T-helper 1 cell (primary cell): ENCODE measurements around the gene SLC35A2.

Experiments used
- DNase-seq, 5 donors: peaks; one replicate each; pipeline ENCODE4 v3.0.0-alpha.2; 2012 to 2020

Gene SLC35A2

DNA sequence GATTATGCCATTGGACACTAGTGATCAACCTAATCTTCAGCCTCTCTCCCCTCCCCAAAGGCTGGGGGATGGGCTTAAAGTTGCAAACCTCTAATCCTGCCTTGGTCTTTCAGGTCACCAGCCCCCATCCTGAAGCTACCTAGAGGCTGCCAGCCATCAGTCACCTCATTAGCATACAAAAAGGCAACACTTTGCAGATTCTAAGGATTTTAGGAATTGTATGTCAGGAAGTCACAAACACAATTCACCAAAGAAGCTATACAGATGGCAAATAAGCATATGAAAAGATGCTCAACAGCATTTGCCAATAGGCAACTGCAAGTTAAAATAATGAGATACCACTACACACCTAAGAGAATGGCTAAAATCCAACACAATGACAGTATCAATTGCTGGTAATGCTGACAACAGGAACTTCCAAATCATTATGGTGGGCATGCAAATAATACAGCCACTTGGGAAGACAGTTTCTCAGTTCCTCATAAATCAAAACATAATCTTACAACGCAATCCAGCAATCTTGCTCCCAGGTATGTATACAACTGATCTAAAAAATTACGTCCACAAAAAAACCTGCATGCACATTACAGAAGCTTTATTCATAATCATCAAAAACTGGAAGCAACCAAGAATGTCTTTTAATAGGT is 16.4 kb upstream of the SLC35A2 start:
- no peak for DNase-seq

DNA sequence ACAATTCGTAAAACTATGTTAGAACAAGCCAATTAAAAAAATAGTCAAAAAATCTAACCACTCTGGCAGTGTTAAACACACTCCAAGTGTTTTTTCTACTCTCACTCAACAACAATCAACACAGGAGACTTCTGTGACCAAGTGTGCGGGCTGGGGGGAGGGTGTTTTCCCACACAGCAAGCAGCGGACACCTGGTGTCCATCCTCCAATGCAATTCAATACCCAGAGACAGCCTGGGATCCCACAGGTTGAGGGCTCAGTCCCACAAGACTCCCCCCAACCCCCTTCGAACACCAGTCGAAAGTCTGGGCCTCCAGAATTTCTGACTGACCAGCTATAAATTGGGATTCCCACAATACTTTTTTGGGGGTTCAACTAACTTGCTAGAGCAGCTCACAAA is 15.7 kb upstream of the SLC35A2 start:
- DNase-seq = no peak

DNA sequence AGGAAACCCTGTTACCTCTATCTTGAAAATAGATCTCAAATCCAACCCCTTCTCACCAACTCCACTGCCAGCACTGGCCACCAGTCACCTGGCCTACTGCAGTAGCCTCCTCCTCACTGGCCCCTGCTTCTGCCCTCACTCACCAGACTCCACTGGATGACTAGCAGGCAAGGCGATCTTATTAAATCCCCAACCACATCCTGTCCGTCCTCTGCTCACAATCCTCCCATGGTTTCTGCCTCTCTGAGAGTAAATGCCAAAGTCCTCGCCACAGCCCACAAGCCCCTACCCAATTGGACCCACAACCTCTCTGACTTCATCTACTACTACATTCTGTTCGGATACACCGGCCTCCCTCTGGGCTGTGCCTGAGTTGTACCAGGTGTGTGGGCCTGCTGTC is 12.8 kb upstream of the SLC35A2 start:
- no peak for DNase-seq

GRCh38 chrX:48923771-48924170 is 12.3 kb upstream of the SLC35A2 start:
- DNase-seq = no peak

GRCh38 chrX:48920718-48921104 is 9.3 kb upstream of the SLC35A2 start:
- no peak for DNase-seq

DNA sequence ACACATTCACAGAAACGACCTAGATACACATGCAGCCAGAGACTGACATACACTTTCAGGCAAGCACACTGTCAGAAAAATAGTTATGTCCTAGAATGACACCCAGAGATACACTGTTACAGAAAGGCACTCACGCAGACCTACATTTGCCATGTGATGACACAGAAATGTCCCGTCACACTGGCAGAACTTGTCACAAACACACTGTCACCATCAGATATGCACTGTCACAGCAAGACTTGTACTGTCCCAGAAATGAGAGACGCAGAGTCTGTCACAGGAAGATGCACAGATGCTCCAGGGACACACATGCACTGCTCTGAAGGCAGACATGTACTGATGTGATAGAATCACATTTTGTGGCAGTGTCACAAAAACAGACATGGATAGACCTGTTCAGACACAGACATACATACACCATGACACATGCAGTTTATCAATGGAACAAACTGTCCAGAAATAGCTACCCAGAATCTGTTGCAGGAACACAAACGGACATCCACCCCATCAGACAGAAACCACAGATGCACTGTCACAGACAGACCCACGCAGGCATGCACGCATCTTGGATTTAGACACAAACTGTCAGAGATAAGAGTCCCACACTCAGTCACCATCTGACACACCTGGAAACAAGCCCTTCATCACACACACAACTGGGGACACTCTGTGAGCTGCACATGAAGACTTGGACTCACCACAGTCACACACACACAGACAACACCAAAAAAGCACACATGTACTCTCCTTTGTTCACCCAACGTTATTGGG is 8.7 kb upstream of the SLC35A2 start:
- peak in 2 of 5 donors; percentile 19 to 72 for DNase-seq

GRCh38 chrX:48919360-48919841 is 8.0 kb upstream of the SLC35A2 start:
- DNase-seq = peak in 2 of 5 donors; percentile 22 to 63

DNA sequence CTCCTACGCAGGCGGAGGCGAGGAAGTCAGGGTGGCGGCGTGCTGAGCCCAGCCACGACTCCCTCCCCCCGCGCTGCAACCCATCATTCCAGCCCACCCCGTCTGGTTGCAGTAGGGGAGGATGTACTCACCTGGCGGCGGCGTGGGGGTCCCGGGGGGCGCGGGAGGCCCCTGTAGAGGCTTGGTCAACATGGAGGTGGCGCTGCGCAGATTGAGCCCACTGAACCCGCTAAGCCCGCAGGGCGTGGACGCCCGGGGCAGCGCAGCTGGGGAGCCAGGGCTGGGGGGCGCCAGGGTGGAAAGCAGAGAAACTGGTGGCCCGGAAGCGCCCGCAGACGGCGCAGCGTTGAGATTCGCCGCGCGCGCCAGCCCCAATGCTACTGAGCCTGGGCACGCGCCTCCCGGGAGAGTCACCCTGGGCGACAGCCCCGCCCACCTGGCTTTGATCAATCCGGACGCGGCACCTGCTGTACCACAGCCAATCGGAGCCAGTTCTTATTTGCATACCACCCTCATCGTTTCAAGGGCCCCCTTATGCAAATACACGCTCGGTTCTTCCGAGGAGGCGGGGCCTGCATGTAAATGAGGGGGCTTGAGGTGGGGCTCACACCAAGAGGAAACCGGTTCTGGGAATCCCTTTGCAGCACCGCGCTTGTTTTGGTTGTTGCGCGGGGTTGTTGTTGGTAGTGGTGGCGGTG is 7.3 kb upstream of the SLC35A2 start, which contains the start of gene PIM2:
Gene PIM2 (minus strand): TSS at position 382 of the 698 bp plus-strand sequence. CDS start 190 bp downstream, at position 192.
- DNase-seq = peak; percentile 81 to 97 (median 88)

DNA sequence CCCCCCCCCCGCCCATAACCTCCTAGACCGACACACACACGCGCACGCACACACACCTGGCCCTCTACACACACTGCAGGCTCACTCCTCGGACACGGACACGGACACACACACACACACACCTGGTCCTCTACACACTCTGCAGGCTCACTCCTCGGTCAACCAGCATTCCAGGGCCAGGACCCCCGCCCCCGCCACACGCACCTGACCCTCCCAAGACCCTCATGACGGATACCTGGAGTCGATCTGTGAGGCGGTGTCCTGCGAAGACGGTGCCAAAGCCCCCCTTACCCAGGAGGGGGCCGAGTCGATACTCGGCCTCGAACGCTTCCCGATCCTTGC is 6.8 kb upstream of the SLC35A2 start:
- no peak for DNase-seq

GRCh38 chrX:48917139-48918001 is 5.9 kb upstream of the SLC35A2 start:
- peak; percentile 68 to 93 (median 80) for DNase-seq

- no peak for DNase-seq
Observed at GRCh38 chrX:48914593-48915493, 3.4 kb upstream of the SLC35A2 start.

DNA sequence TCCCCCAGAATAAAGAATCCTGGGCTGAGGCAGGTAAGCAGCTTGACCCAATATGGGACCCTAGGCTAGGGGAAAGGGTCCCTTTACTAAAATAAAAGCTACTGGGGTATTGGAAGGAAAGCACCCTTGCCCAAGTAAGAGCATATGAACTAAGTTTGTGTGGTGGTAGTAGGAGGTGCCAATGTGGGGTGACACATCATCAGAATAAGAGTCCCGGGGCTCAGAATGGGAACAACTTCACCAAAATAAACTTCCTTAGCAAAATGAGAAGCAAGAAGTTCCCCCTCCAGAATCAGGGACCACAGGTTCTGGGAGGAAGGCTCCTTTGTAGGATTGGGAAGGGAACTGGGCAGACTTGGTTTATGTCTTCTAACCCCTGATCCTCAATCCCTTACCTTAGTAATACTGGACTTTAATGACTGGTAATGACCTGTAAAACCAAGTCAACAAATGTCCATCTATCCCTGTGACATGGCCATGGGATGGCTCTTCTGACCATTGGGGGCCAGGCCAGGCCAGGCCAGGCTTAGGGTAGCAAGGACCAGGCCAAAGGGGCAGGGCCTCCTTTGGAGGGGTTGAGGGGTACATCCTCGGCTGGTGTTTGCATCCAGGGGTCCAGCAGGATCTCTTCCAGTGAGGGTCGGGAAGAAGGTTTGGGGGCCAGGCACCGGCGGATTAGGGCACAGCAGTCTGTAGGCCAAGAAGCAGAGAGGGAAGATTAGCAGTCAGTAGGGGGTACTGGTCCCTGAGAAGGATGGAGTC is 2.3 kb upstream of the SLC35A2 start:
- no peak for DNase-seq

DNA sequence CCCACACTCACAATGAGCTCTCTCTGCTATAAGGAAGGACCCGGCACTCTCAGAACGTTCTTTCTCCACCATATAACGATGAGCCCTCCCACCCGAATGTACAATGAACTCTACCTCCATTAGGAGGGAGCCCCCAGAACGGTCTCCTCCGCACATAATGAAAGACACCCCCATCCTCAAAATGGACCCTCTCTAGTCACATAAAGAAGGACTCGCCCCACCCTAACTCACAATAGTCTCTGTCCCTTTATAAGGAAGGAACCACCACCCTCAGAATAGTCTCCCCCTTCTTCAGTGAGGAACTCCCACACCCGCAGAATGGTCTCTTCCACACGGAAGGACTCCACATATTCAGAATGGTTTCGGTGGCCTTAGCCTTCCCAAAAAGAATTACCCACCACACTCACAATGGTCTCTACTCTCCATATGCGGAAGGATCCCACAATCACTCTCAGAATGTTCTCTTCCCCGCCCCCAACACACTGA is 477 bp downstream of the SLC35A2 start:
- DNase-seq = no peak

DNA sequence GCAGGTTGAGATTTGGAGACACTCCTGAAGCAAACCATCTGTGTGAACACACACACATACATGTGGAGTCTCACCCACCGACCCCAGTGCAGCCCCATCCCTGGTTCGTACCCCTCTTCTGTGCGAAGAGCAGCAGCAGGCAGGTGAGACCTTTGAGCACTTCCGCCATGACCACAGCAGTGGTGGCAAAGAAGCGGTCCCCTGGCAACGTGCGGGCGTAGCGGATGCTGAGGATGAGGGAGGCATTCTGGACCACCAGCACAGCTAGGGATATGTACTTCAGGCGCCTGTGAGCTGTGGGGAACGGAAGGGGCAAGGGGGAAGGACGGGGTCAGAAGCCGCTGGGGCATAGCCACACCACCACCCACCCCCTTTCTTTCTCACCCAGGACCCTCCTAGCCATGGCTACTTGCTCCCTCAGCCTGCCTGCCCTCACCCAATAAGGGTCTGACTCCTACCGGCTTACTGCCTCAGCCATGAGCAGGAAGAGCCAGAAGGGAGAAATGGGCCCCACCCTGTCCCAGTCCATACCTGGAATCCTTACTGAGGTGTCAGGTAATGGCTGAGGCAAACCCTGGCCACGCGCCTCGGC is 1.6 kb downstream of the SLC35A2 start:
- DNase-seq = no peak

- DNase-seq = no peak
Observed at GRCh38 chrX:48908600-48908999, 2.8 kb downstream of the SLC35A2 start.

DNA sequence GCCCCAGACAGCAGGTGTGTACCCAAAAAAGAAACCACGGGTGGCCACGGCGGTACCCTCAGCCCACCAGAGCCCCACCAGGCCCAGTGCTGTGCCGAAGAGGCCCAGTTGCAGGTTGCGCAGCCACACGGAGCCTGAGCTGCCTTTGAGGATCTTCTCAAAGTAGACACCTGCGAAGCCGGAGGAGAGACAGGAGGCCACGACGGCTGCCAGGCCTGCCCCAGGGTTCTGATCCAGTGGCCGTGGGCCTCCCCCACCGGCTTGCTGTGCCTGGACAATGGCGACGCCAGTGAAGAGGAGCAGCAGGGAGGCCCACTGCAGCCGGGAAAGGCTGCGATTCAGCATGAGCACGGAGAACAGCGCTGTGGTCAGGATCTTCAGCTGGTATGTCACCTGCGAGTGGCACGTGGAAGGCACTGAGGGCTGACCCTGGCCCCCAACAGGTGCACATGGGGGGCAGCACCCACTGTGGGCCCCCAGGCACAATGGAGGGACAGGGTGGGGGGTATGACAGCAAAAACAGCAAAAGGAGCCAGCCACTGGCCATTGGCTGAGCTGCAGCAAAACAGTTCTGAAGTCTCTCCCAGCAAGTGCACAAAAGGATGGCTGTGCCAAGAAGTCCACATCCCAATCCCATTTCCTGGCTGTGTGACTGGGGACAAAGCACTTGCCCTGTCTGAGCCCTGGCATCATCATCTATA is 6.2 kb downstream of the SLC35A2 start:
- no peak for DNase-seq

DNA sequence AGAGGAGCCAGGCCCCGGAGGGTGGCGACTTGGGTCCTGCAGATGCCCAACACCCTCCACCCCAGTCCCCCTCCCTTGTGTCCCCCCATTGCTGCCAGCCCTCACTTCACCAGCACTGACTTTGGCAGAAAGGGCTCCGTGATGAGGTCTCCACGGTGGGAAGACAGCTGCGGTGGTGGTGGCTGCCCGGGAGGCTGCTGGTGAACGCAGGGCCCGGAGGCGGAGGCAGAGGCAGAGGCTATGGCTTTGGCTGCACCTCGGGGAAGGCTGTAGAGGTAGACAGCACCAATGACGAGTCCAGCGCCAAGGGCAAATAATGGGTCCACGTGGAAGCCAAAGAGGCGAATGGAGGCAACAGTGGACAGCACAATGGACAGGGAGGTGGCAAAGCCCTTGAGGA is 6.8 kb downstream of the SLC35A2 start:
- no peak for DNase-seq

GRCh38 chrX:48904180-48904579 is 7.3 kb downstream of the SLC35A2 start:
- DNase-seq = no peak

DNA sequence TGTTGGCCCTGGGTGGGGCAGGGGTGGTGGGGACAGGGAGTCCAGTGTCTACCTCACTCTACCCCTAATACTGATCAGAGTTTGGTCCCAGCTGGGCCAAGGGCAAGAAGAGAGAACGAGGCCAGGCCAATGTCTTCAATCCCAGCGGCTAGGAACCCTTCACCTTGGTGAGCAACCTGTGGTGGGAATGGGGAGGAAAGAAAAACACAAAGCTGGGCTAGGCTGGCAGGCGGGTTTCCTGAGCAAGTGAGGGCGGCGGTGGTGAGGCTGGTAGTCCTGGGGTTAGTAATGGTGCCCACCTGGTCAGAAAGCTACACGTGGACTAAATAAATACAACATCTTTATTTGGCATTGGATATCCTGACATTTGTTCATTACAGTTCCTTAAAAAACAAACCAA is 8.2 kb downstream of the SLC35A2 start:
- DNase-seq = no peak

DNA sequence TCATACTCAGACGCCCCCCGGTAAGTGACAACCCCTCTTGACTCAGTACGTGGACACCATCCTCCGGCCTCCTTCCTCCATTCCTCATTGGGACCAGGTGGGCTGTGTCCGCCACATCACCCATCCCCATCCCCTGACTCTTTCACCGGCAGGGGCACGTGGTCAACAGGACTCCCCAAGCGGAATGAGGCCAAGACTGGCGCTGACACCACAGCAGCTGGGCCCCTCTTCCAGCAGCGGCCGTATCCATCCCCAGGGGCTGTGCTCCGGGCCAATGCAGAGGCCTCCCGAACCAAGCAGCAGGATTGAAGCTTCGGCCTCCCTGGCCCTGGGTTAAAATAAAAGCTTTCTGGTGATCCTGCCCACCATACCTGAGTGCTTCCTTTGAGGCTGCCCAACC is 8.7 kb downstream of the SLC35A2 start:
- no peak for DNase-seq
